H9 (cell line): ENCODE measurements around the gene ARID1B. TPM values are rescaled to one million over a fixed set of nuclear protein-coding genes. Genes with fewer than 3 reads are reported as not detected.

Experiments
- DNase-seq: peaks from one replicate; pipeline ENCODE4 v3.0.0-alpha.2; 2017
- H2AFZ ChIP-seq: one replicate; pipeline ENCODE4 v1.6.1; 2013; ENCODE audit warnings: mild to moderate bottlenecking, low read length, control low read depth, moderate library complexity
- H2AK5ac ChIP-seq: 2 replicates; pipeline ENCODE4 v1.6.1; 2013; ENCODE audit warnings: low read length, control low read depth, mixed read lengths; ENCODE audit not compliant: insufficient read length
- H2BK120ac ChIP-seq: one replicate; pipeline ENCODE4 v1.6.1; 2013; ENCODE audit warnings: low read depth, mild to moderate bottlenecking, low read length, control low read depth, inconsistent platforms; ENCODE audit not compliant: poor library complexity, severe bottlenecking
- H2BK12ac ChIP-seq: 2 replicates; pipeline ENCODE4 v1.6.1; 2013; ENCODE audit warnings: low read length, control low read depth, mixed read lengths, low read depth; ENCODE audit not compliant: insufficient read length
- H2BK15ac ChIP-seq: 2 replicates; pipeline ENCODE4 v1.6.1; 2013; ENCODE audit warnings: low read depth, low read length, control low read depth
- H2BK20ac ChIP-seq: one replicate; pipeline ENCODE4 v1.6.1; 2013; ENCODE audit warnings: low read depth, mild to moderate bottlenecking, low read length, control low read depth, inconsistent platforms; ENCODE audit not compliant: poor library complexity, severe bottlenecking
- H2BK5ac ChIP-seq: 2 replicates; pipeline ENCODE4 v1.6.1; 2013; ENCODE audit warnings: low read length, control low read depth, mixed read lengths; ENCODE audit not compliant: insufficient read length
- H3K14ac ChIP-seq: 2 replicates; pipeline ENCODE4 v1.6.1; 2013; ENCODE audit warnings: low read length, control low read depth; ENCODE audit not compliant: insufficient read depth
- H3K18ac ChIP-seq: 2 replicates; pipeline ENCODE4 v1.6.1; 2013; ENCODE audit warnings: low read depth, mild to moderate bottlenecking, mixed read lengths, low read length, control low read depth; ENCODE audit not compliant: insufficient read length
- H3K23ac ChIP-seq: 2 replicates; pipeline ENCODE4 v1.6.1; 2013; ENCODE audit warnings: low read length, control low read depth, mixed read lengths, low read depth; ENCODE audit not compliant: insufficient read length
- H3K23me2 ChIP-seq: 2 replicates; pipeline ENCODE4 v1.6.1; 2013; ENCODE audit warnings: low read depth, mild to moderate bottlenecking, mixed read lengths, low read length, control low read depth; ENCODE audit not compliant: insufficient read length, poor library complexity, severe bottlenecking
- H3K27ac ChIP-seq: 2 replicates; pipeline ENCODE4 v1.5.1; 2013; ENCODE audit warnings: low read length, control low read depth, mixed read lengths, low read depth; ENCODE audit not compliant: insufficient read length
- H3K27me3 ChIP-seq: 2 replicates; pipeline ENCODE4 v1.6.1; 2013; ENCODE audit warnings: low read length, control low read depth, inconsistent platforms; ENCODE audit not compliant: insufficient read depth
- H3K4ac ChIP-seq: 2 replicates; pipeline ENCODE4 v1.6.1; 2013; ENCODE audit warnings: low read depth, mild to moderate bottlenecking, control low read depth, inconsistent platforms, low read length, moderate library complexity
- H3K4me1 ChIP-seq: 2 replicates; pipeline ENCODE4 v1.6.1; 2013; ENCODE audit warnings: low read length, control low read depth, inconsistent platforms; ENCODE audit not compliant: insufficient read depth
- H3K4me2 ChIP-seq: 2 replicates; pipeline ENCODE4 v1.6.1; 2013; ENCODE audit warnings: low read length, control low read depth, mixed read lengths; ENCODE audit not compliant: insufficient read length, insufficient read depth
- H3K56ac ChIP-seq: 2 replicates; pipeline ENCODE4 v1.6.1; 2013; ENCODE audit warnings: low read depth, mild to moderate bottlenecking, mixed read lengths, low read length, control low read depth; ENCODE audit not compliant: insufficient read length
- H3K79me1 ChIP-seq: 2 replicates; pipeline ENCODE4 v1.6.1; 2013; ENCODE audit warnings: low read depth, mild to moderate bottlenecking, moderate library complexity, low read length, control low read depth, inconsistent platforms; ENCODE audit not compliant: insufficient read depth, poor library complexity, severe bottlenecking
- H3K79me2 ChIP-seq: 2 replicates; pipeline ENCODE4 v1.6.1; 2013; ENCODE audit warnings: low read length, control low read depth, inconsistent platforms; ENCODE audit not compliant: insufficient read depth
- H3K9ac ChIP-seq: 2 replicates; pipeline ENCODE4 v1.6.1; 2013; ENCODE audit warnings: low read length, control low read depth, mixed read lengths; ENCODE audit not compliant: insufficient read length; ENCODE audit errors: extremely low read depth
- H3K9me3 ChIP-seq: one replicate; pipeline ENCODE4 v1.6.1; 2013; ENCODE audit warnings: low read depth, low read length, inconsistent platforms; ENCODE audit not compliant: control insufficient read depth
- H3T11ph ChIP-seq: one replicate; pipeline ENCODE4 v1.6.1; 2013; ENCODE audit warnings: mild to moderate bottlenecking, low read length, control low read depth, inconsistent platforms
- H4K20me1 ChIP-seq: one replicate; pipeline ENCODE4 v1.6.1; 2013; ENCODE audit not compliant: control insufficient read depth, insufficient read length, insufficient read depth
- H4K5ac ChIP-seq: 2 replicates; pipeline ENCODE4 v1.6.1; 2013; ENCODE audit warnings: low read depth, mild to moderate bottlenecking, mixed read lengths, low read length, control low read depth; ENCODE audit not compliant: insufficient read length
- H4K8ac ChIP-seq: replicated peaks from 2 replicates; pipeline ENCODE4 v1.6.1; 2013; ENCODE audit warnings: low read length, control low read depth, mixed read lengths, low read depth; ENCODE audit not compliant: insufficient read length
- H4K91ac ChIP-seq: 2 replicates; pipeline ENCODE4 v1.6.1; 2013; ENCODE audit warnings: low read depth, mild to moderate bottlenecking, moderate library complexity, mixed read lengths, low read length, control low read depth; ENCODE audit not compliant: insufficient read length
- H3K27ac Mint-ChIP-seq, 3 experiments: 2 replicates in 2 of 3; 3 replicates in 1 of 3; pipeline ENCODE4 v1.8.0; 2020 to 2021; ENCODE audit warnings: mixed read lengths in 3 of 3, mild to moderate bottlenecking in 1 of 3, moderate library complexity in 1 of 3
- H3K27me3 Mint-ChIP-seq: 2 replicates; pipeline ENCODE4 v1.8.0; 2021; ENCODE audit warnings: low read depth, mild to moderate bottlenecking, moderate library complexity, mixed read lengths
- H3K36me3 Mint-ChIP-seq, 3 experiments: 2 replicates in 2 of 3; 3 replicates in 1 of 3; pipeline ENCODE4 v1.8.0; 2020 to 2021; ENCODE audit warnings: low read depth in 3 of 3, mixed read lengths in 3 of 3; ENCODE audit not compliant: insufficient read depth in 1 of 3
- H3K4me1 Mint-ChIP-seq, 2 experiments: 2 replicates each; pipeline ENCODE4 v1.8.0; 2020; ENCODE audit warnings: mixed read lengths in 2 of 2
- H3K4me3 Mint-ChIP-seq, 2 experiments: 2 replicates in 1 of 2; 3 replicates in 1 of 2; pipeline ENCODE4 v1.8.0; 2020 to 2021; ENCODE audit warnings: mild to moderate bottlenecking in 2 of 2, mixed read lengths in 2 of 2, moderate library complexity in 1 of 2
- H3K9me3 Mint-ChIP-seq, 2 experiments: 2 replicates in 1 of 2; 3 replicates in 1 of 2; pipeline ENCODE4 v1.8.0; 2020; ENCODE audit warnings: mild to moderate bottlenecking in 2 of 2, mixed read lengths in 2 of 2, moderate library complexity in 1 of 2
- WGBS: extraction: QIAGEN DNeasy Blood & Tissue Kit; methylation state at CpG from one replicate; pipeline ENCODE4 v1.1.7; 2013; ENCODE audit warnings: missing lambda C conversion rate, low lambda C conversion rate, mixed read lengths; ENCODE audit not compliant: insufficient read length; ENCODE audit errors: extremely low coverage; 5-methylcytosine and 5-hydroxymethylcytosine counted together
- total RNA-seq: library from RNA; stranded (reverse); gene quantifications from 2 replicates; pipeline ENCODE4 v1.2.1, GENCODE V29; 2021
- TF ChIP-seq, protein P1 (sequence below): fragments of 200-600 bp; sonication (generic); conservative IDR thresholded peaks from 3 replicates; pipeline ENCODE4 v1.8.0; 2021; ENCODE audit warnings: antibody characterized with exemption, mild to moderate bottlenecking

The ARID1B gene
- total RNA-seq, 1 experiment from 2014 or later, result 88.2 TPM

DNA sequence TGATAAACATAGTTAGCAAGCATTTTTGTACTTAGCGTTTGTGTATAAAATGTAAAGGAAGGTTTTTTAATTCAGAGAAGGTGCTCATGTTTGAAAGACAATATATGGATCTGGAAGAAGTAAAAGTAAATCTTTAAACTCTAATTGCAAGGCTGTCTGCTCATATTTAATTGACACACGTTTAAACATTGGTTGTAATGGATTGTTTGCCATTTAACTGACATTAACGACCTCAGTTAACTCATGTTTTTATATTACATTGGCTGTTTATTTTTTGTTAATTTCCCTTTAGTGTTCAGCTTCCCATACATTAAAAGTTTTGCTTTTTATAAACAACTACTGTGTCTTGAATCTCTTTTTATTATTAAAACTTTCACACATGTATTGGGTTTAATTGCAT lies 208.1 kb downstream of the ARID1B start:
- no peak for DNase-seq
- Histone ChIP-seq H4K91ac (no peak overlapping the region), H2AK5ac (no peak overlapping the region), H3K23ac (no peak overlapping the region), H3K27ac (no peak overlapping the region), H3K4me2 (no peak overlapping the region), H3K4ac (no peak overlapping the region), H3K56ac (no peak overlapping the region), H3K9me3 (no peaks in the 10 kb centered on the region), H3K27me3 (no peaks in the 10 kb centered on the region), H3K18ac (no peak overlapping the region), H3K4me1 (peaks cover 12% of the 10 kb centered on the region), H2BK120ac (no peak overlapping the region), H3K23me2 (no peaks in the 10 kb centered on the region), H2BK20ac (no peak overlapping the region), H2BK5ac (no peak overlapping the region), H2BK12ac (no peak overlapping the region), H2BK15ac (no peak overlapping the region), H3T11ph (no peak overlapping the region), H2AFZ (no peak overlapping the region), H3K79me1 (no peaks in the 10 kb centered on the region), H3K9ac (no peak overlapping the region), H3K14ac (no peak overlapping the region), H4K8ac (no peak overlapping the region), H4K5ac (no peak overlapping the region), H3K79me2 (peaks cover 6% of the 10 kb centered on the region; the same call in 1 of the 2 replicates), H4K20me1 (no peaks in the 10 kb centered on the region)
- Mint-ChIP-seq H3K27ac (peak overlapping the region in 1 of 3 experiments; percentile 73; a peak in 2 of 7 replicates), H3K27me3 (no peaks in the 10 kb centered on the region), H3K4me3 (no peak overlapping the region), H3K36me3 (no peaks in the 10 kb centered on the region), H3K4me1 (peaks cover 60 to 71% of the 10 kb centered on the region in 2 experiments), H3K9me3 (no peaks in the 10 kb centered on the region)
- no CpG with 5 or more reads among the region's 3 CpGs for WGBS
- TF ChIP-seq, protein P1, sequence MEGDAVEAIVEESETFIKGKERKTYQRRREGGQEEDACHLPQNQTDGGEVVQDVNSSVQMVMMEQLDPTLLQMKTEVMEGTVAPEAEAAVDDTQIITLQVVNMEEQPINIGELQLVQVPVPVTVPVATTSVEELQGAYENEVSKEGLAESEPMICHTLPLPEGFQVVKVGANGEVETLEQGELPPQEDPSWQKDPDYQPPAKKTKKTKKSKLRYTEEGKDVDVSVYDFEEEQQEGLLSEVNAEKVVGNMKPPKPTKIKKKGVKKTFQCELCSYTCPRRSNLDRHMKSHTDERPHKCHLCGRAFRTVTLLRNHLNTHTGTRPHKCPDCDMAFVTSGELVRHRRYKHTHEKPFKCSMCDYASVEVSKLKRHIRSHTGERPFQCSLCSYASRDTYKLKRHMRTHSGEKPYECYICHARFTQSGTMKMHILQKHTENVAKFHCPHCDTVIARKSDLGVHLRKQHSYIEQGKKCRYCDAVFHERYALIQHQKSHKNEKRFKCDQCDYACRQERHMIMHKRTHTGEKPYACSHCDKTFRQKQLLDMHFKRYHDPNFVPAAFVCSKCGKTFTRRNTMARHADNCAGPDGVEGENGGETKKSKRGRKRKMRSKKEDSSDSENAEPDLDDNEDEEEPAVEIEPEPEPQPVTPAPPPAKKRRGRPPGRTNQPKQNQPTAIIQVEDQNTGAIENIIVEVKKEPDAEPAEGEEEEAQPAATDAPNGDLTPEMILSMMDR, result no peak
